GM15510 (cell line): ENCODE measurements around the gene KRTAP6-2.

ENCODE experiments used
- POLR2A ChIP-seq: IDR thresholded peaks from 3 replicates; pipeline ENCODE4 v1.6.1; 2011; ENCODE audit warnings: borderline replicate concordance; ENCODE audit not compliant: insufficient read length; ENCODE audit errors: extremely low read depth

Gene KRTAP6-2

DNA sequence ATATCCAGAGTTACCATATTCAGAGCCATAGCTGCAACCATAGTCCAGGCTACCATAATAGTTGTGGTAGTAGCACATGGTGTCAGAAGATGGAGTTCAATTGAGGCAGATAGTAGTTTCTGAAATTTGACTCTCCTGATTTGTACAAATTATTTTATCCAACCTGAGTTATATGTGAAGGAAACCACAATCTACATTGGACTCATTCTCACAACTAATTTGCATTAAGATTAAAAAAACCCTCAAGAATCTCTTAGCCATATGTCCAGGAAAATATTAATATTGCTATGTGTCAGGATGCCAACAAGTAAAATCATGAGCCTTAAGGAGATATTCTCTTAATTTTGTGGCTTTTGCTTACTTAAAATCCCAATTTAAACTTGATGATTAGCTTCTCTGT is 8.4 kb downstream of the KRTAP6-2 start, which contains the start of gene KRTAP22-2:
Gene KRTAP22-2 (minus strand): TSS at position 101 of the 400 bp plus-strand sequence.
- no peak for TF ChIP-seq POLR2A

DNA sequence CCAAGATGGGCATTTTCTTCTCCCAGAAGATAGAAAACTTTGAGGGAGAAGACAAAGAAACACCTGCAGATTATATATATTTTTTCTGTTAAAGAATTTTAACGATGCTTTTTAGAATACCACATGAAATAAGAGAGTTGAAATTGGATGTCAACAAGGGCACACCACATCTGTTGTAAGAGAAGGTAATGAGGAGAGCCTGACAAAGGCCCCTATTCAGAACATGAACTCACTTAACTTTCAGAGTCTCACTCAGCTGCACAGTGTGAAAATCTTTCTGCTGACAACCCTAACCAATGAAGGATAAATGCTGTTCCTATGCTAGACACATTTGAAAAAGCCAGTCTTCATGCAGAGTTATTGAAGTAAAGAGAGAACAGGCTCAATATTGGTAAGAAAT is 15.8 kb downstream of the KRTAP6-2 start:
- TF ChIP-seq POLR2A: no peak

DNA sequence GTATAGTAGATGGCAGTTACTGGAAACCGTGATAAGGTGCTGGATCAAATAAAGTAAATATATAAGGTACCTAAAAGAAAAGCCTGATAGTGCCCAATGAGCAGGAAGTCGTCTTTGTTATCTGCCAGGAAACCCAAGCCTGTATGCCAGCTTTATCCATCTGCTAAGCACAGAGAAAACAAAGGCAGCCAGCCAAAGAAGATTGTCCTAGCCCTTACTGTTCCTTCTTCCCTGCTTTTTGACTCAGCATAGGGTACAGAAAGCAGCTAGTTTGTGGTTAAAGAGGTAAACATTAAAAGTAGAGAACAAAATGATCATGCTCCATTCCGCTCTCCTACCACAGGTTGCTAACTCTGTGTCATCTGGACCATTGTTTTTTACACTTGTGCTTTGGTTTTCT is 18.6 kb downstream of the KRTAP6-2 start:
- TF ChIP-seq POLR2A: no peak

DNA sequence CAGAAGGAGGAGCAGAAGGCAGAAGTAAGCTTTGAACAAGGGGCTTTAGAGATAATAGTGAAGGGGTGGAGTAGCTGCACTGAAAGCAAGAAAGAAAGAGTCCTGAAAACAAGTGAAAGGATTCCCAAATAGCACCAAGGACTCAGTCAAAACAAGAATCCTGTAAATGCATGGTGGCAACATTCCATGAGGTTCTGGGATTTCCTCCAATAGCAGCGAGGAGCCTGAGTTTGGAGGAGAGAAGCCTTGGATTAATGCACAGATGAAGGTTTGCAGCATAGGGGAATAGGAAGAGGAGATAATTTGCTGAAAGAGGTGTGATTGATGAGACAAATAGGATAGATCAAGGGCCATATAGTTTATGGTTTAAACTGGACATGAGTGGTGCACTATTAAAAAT is 19.4 kb downstream of the KRTAP6-2 start:
- TF ChIP-seq POLR2A: no peak

DNA sequence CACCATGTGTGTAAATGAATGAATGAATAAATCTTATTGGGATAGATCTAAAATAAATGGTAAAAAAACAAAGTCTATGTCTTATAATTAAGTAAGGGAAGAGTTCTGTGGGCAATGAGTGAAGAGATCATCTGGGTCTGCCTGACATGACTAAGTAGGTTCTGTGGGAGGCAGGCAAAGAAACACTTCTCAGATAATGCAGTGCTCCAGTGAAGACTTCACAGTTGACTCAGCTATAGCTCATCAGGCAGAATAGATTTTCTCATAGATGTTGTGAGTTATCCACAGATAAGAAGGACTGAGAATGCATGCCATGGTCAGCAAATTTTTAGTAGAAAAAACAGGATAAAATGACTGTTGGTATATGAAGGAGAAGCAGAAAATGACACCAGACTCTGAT is 20.9 kb downstream of the KRTAP6-2 start:
- no peak for TF ChIP-seq POLR2A

DNA sequence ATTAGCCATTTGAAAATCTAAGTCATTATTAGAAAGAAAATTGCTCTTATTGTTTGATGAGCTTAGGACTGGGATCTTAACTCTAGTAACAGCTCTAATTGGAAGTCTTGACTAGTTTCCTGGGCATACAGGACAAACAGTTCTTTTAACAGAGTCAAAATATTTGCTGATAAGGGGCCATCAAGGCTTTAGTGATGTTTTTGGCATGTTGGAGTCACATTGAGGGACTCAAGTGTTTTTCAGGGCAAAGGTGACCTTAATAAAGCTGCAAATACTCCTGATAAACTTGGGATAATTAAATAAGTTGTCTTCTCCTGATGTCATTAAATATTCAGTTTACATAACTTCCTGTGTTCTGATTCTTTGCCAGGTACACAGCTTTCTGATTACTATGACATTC is 31.1 kb downstream of the KRTAP6-2 start:
- TF ChIP-seq POLR2A: no peak

DNA sequence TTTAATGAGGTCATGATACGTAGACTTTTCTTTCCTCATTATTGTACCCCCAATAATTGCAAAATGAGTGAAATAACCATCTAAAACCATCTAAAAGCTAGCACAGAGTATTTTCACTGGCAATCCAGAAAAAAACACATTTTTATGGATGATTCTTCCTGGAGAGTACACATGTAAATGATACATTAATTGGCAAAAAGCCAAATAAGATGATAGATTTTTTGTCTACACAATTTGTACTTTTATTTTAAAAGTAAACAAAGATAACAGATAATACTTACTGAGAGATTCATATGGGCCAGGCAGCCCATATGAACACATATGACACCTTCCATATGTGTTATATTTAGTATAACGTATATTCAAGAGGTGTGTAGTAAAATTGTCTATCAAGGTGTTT is 35.1 kb downstream of the KRTAP6-2 start:
- TF ChIP-seq POLR2A: no peak

DNA sequence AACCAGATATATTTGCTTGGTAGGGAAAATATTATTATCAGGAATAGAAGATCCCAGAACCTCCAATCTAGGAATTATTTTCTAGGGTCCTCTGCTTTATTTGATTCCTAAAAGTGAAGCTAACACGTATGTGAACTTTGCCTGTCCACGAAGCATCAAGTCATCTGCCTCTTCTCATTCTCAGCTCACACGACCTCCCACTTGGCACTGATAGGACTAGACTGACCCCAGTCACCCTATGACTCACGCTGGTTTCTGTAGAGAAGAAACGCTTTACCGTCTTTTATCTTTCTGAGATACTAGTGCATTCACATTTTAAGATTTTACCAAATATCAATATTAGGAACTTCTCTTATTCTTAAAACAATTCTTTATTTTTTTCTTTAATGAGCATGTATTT is 35.6 kb downstream of the KRTAP6-2 start:
- no peak for TF ChIP-seq POLR2A

DNA sequence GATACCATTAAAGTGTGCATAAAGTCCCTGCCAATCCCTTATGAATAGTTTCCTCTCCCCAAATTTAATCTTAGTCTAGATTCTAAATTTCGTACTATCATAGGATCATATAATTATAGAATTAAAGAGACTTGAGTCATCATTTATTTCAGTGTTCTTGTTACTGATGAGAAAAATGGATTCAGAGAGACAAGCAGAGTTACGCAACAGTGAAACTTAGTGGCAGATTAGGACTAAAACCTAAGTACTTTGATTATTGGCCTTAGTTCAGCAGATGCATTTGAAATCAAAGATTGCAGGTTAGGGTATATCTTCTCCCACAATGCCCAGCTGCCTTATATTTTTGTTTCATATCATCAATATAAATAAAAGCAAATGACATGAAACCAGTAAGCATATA is 36.7 kb downstream of the KRTAP6-2 start:
- TF ChIP-seq POLR2A: no peak

DNA sequence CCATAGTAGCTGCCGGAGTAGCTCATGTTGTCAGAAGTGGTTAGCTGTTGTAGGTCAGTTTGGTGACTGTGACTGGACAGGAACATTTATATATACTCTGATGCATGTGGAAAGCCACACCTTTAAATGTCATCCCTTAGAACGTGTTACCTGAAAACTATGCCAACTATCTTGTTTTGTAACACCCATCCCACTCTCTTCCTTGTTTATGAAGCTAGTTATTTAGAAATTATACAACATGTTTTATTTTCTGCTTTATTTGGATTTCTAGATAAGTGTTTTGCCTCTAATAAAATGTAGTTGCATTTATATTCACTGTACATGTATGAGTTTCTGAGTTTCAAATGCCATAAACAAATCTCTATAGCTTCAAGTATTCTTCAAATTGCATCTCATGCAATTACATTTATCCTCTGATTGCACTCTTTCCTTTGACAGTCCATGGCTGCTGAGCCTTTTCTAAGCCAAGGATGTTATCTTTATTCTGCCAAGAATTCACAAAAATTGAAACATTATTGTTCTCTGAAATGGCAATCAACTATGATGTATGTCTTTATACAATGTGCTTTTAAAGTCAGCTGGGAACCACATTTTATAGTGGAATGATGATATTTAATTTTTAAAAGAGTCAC is 37.3 kb downstream of the KRTAP6-2 start, which contains the start of gene KRTAP19-7:
Gene KRTAP19-7 (minus strand): TSS at position 51 of the 632 bp plus-strand sequence. CDS start 25 bp downstream, at position 26.
- TF ChIP-seq POLR2A: no peak

DNA sequence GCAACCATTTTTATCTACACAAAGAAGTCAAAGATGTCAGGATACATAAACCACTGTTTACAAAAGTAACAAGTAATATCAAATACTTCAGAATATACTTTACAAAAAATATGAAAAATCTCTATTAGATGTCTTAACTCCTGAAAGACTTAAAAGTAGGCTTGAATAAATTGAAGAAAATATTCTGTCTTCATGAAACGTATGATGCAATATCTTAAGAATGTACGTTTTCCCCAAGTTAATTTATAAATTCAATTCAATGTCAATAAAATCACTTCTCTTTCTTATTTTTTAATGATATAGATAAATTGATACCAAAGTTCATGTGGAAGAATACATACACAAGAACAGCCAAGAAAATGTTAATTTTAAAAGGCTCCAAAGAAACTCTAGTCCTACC is 43.6 kb downstream of the KRTAP6-2 start:
- TF ChIP-seq POLR2A: no peak

DNA sequence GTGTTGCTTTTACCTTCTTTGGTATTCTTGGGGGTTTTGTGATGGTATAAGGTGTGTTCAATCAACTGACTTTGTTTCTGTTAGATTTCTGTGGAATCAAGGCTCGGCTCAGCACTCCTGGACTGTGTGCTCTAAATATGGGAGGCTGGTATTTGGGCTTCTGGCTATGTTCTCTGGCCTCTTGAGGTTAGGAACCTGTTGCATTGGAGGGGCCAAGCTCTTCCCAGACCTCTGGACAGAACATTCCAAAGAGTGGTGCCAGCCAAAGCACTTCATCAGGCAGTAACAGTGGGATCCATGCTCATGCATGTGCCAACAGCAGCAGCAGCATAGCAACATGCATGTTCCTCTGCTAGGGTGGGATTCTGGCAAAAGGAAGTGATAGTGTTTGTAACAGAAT is 45.9 kb downstream of the KRTAP6-2 start:
- no peak for TF ChIP-seq POLR2A
